NT2/D1 (cell line): Measurements from ENCODE around the gene CENPE.

ENCODE experiments used
- DNase-seq: peaks from one replicate; pipeline ENCODE4 v3.0.0-alpha.2; 2011; ENCODE audit warnings: low read depth, low spot score
- H3K27me3 ChIP-seq: 2 replicates; pipeline ENCODE4 v1.6.0; 2011; ENCODE audit warnings: mild to moderate bottlenecking; ENCODE audit not compliant: insufficient read length, insufficient read depth
- H3K36me3 ChIP-seq: 2 replicates; pipeline ENCODE4 v1.6.1; 2011; ENCODE audit warnings: mild to moderate bottlenecking, low read length, mixed read lengths; ENCODE audit not compliant: insufficient read depth, insufficient read length
- H3K4me1 ChIP-seq: 2 replicates; pipeline ENCODE4 v1.5.1; 2011; ENCODE audit not compliant: insufficient read depth, insufficient read length
- H3K4me3 ChIP-seq: 2 replicates; pipeline ENCODE4 v1.5.1; 2011; ENCODE audit warnings: low read depth; ENCODE audit not compliant: insufficient read length
- H3K9ac ChIP-seq: 2 replicates; pipeline ENCODE4 v1.6.0; 2011; ENCODE audit warnings: low read depth; ENCODE audit not compliant: insufficient read length
- H3K9me3 ChIP-seq: 2 replicates; pipeline ENCODE4 v1.5.1; 2011; ENCODE audit warnings: mild to moderate bottlenecking, low read length; ENCODE audit not compliant: insufficient read depth
- SUZ12 ChIP-seq: IDR thresholded peaks from 2 replicates; pipeline ENCODE4 v1.6.1; 2011; ENCODE audit not compliant: insufficient read length, insufficient read depth; ENCODE audit errors: extremely low read depth
- YY1 ChIP-seq: IDR thresholded peaks from 2 replicates; pipeline ENCODE4 v1.6.1; 2011; ENCODE audit not compliant: insufficient read length, insufficient read depth
- ZNF274 ChIP-seq: IDR thresholded peaks from 2 replicates; pipeline ENCODE4 v1.6.1; 2011; ENCODE audit warnings: mild to moderate bottlenecking, low read depth, low read length

Gene CENPE

DNA sequence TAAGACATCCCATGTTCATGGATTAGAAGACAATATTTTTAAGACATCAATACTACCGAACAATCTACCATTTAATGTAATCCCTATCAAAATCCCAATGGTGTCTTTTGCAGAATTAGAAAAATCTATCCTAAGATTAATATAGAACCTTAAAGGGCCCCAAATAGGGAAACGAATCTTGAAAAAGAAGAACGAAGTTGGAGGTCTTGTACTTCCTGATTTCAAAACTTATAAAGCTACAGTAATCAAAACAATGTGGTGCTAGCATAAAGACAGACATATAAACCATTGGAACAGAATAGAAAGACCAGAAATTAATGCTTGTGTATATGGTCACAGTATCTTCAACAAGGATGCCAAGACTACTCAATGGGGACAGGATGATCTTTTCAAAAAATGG is 42.0 kb downstream of the CENPE start:
- no peak for TF ChIP-seq YY1
- no peak for TF ChIP-seq ZNF274
- TF ChIP-seq SUZ12, result no peak
- Histone ChIP-seq H3K4me3 (no peak overlapping the region), H3K9ac (no peak overlapping the region), H3K36me3 (peaks cover 52% of the 10 kb centered on the region), H3K9me3 (no peaks in the 10 kb centered on the region), H3K4me1 (no peaks in the 10 kb centered on the region), H3K27me3 (no peaks in the 10 kb centered on the region)
- DNase-seq, result no peak

DNA sequence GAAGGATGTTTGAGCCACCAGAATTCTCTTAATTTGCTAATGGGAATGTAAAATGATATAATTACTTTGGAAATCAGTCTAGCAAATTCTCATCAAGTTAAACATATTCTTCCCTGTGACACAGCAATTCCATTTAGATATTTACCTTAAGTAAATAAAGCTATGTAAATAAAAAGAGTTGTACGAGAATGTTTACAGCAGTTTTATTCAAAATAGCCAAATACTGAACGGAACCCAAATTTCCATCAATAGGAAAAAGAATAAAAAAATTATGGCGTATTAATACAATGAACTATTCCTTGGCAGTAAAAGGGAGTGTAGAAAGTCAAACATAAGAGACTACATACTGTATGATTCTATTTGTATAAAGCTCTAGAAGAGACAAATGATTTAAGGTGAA is 45.8 kb downstream of the CENPE start:
- H3K4me1 ChIP-seq, result no peaks in the 10 kb centered on the region
- H3K27me3 ChIP-seq, result no peaks in the 10 kb centered on the region
- DNase-seq, result no peak
- H3K4me3 ChIP-seq, result no peak overlapping the region
- no peak overlapping the region for H3K9ac ChIP-seq
- H3K9me3 ChIP-seq, result no peaks in the 10 kb centered on the region
- TF ChIP-seq YY1 (no peak), ZNF274 (no peak), SUZ12 (no peak)
- H3K36me3 ChIP-seq, result peaks cover 56% of the 10 kb centered on the region

DNA sequence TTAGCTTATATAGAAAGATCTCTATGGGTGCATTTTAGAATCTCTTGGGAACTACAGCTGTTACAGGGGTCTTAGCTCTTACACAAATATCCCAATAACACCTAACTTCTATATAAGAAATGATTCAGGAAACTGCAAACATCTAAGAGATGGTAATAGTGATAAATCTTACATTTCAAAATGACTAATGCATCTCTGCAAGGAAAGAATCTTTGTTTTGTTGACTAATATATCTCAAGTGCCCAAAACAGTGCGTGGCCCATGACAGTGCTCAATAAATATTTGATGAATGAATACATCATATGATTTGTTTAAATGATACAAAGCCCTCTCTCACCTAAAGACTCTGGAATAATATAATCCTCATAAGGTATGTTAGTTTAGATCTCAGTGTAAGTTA is 47.5 kb downstream of the CENPE start:
- peaks cover 56% of the 10 kb centered on the region for H3K36me3 ChIP-seq

DNA sequence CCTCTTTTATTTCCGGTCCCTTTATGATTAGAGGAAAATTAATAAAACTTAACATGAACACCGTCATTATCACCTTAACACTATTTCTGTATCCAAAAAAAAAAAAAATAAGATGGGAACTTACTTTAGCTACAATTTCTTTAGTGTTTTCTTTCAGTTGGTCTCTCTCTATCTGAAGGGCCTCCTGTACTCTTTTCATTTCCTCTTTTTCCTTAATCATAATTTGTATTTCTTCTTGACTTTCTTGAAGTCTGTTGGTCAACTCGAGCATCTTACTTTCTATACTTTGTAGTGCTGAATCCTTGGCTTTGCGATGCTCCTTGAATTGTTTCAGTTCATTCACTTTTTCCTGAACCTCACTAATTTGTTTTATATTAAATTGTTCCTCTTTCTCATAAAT is 53.2 kb downstream of the CENPE start:
- no peaks in the 10 kb centered on the region for H3K27me3 ChIP-seq
- peaks cover 55% of the 10 kb centered on the region for H3K36me3 ChIP-seq

More for the DNA sequence above, 47.5 kb downstream of the CENPE start:
- TF ChIP-seq ZNF274, result no peak
- TF ChIP-seq SUZ12, result no peak
- TF ChIP-seq YY1, result no peak
- Histone ChIP-seq H3K4me1 (no peaks in the 10 kb centered on the region), H3K9ac (no peak overlapping the region), H3K9me3 (no peaks in the 10 kb centered on the region), H3K4me3 (no peak overlapping the region), H3K27me3 (no peaks in the 10 kb centered on the region)
- DNase-seq, result no peak

DNA sequence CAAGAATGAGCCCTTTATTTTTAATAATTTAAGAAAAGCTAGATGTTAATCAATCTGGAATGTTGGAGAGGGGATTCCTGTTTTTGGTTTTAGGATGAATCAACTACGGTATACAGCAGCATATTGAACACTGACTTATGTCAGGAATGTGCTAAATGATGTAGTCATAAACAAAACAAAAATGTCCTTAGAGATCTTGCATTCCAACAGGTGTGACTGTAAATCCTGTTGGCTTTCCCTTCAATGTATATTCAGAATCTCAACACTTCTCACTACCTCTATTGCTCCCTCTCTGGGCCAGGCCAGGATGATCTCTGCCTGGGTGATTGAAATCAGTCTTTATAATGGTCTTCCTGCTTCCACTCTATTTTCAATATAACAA is 60.7 kb downstream of the CENPE start:
- H3K9ac ChIP-seq, result no peak overlapping the region
- no peaks in the 10 kb centered on the region for H3K4me1 ChIP-seq
- no peak for TF ChIP-seq SUZ12
- no peaks in the 10 kb centered on the region for H3K9me3 ChIP-seq
- DNase-seq, result no peak
- H3K36me3 ChIP-seq, result peaks cover 55% of the 10 kb centered on the region
- H3K4me3 ChIP-seq, result no peak overlapping the region
- H3K27me3 ChIP-seq, result no peaks in the 10 kb centered on the region

More for the DNA sequence above, 53.2 kb downstream of the CENPE start:
- no peak for TF ChIP-seq YY1
- no peak for TF ChIP-seq SUZ12
- TF ChIP-seq ZNF274, result no peak
- Histone ChIP-seq H3K9ac (no peak overlapping the region), H3K4me1 (no peaks in the 10 kb centered on the region), H3K9me3 (no peaks in the 10 kb centered on the region), H3K4me3 (no peak overlapping the region)
- no peak for DNase-seq

DNA sequence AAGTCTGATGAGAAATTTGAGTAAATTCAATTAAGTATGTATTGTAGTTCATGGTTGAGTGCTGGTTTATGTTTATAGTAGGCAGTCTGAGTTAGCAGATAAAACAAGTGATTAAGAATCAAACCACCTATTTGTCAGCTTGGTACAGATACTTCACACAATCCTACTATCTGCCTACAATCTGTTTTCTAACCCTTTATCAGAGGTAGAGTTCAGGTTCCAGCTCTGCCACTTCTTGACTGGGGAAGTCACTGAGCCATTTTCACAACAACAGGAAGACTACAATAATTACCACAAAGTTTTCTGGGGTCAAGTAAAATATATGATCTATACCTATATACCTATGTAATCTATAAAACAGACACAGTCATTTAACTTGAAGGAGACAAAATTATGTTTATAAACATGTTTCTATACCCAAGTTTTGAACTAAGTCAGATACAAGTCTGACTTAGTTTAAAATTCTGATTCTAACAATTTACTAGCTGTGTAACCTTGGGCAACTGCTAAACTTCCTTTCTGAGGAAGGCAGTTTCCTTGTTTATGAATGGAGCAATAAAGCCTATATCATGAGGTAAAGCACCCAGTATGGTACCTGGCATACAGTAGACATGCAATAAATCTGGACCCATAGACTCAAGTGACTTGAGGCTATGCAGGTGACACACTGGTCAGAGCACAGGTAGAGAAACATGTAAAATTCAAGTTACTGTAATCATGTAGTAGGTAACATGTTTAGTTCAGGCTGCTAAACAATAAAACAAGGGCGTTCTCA is 61.3 kb downstream of the CENPE start:
- no peaks in the 10 kb centered on the region for H3K4me1 ChIP-seq
- H3K9ac ChIP-seq, result no peak overlapping the region
- H3K9me3 ChIP-seq, result no peaks in the 10 kb centered on the region
- peaks cover 56% of the 10 kb centered on the region for H3K36me3 ChIP-seq
- no peaks in the 10 kb centered on the region for H3K27me3 ChIP-seq
- TF ChIP-seq SUZ12 (no peak), YY1 (no peak), ZNF274 (no peak)
- no peak overlapping the region for H3K4me3 ChIP-seq
- DNase-seq, result no peak

DNA sequence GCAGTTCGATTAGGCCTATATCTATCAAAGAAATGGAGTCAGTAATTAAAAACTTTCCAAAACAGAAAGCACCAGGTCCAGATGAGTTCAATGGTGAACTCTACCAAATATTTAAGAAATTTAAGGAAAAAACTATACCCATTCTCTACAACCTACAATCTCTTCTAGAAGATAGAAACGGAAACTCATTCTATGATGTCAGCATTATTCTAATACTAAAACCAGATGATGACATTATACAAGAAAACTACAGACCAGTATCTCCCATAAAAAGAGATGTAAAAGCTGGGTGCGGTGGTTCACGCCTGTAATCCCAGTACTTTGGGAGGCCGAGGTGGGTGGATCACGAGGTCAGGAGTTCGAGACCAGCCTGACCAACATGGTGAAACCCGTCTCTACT is 69.0 kb downstream of the CENPE start:
- Histone ChIP-seq H3K9me3 (no peaks in the 10 kb centered on the region), H3K4me3 (no peak overlapping the region), H3K4me1 (no peaks in the 10 kb centered on the region), H3K9ac (no peak overlapping the region), H3K36me3 (peaks cover 25% of the 10 kb centered on the region), H3K27me3 (no peaks in the 10 kb centered on the region)
- no peak for TF ChIP-seq YY1
- TF ChIP-seq SUZ12, result no peak
- no peak for TF ChIP-seq ZNF274
- DNase-seq, result no peak

DNA sequence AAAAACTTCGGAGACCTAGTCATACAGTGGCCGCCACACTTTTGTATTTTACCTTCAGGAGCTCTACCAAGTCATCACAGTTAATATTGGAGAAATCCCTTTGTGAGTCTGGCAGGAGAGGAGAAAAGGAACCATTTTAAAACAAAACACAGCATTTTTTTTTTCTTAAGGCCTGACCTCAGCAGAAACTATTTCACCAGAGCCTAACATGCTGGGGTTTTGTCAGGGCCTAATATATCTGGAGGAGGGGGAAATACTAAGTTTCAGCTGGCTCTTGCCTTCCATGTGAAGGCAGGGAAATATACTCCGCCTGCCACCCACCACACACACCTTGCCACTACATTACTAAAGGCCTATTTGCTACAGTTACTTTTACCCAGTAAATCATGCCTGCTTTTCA is 72.0 kb downstream of the CENPE start:
- Histone ChIP-seq H3K9me3 (no peaks in the 10 kb centered on the region), H3K27me3 (no peaks in the 10 kb centered on the region), H3K36me3 (peaks cover 17% of the 10 kb centered on the region), H3K9ac (no peak overlapping the region), H3K4me1 (no peaks in the 10 kb centered on the region), H3K4me3 (no peak overlapping the region)
- no peak for DNase-seq
- TF ChIP-seq YY1 (no peak), SUZ12 (no peak)
